GM21423 (cell line): Measurements from ENCODE around the gene WDR93.

Experiments used
- ATAC-seq: cut with Tn5 transposase; IDR thresholded peaks from one replicate; pipeline ENCODE4 v1.9.1; 2021; ENCODE audit warnings: mild to moderate bottlenecking, moderate library complexity; ENCODE audit not compliant: unreplicated experiment

WDR93 gene

DNA sequence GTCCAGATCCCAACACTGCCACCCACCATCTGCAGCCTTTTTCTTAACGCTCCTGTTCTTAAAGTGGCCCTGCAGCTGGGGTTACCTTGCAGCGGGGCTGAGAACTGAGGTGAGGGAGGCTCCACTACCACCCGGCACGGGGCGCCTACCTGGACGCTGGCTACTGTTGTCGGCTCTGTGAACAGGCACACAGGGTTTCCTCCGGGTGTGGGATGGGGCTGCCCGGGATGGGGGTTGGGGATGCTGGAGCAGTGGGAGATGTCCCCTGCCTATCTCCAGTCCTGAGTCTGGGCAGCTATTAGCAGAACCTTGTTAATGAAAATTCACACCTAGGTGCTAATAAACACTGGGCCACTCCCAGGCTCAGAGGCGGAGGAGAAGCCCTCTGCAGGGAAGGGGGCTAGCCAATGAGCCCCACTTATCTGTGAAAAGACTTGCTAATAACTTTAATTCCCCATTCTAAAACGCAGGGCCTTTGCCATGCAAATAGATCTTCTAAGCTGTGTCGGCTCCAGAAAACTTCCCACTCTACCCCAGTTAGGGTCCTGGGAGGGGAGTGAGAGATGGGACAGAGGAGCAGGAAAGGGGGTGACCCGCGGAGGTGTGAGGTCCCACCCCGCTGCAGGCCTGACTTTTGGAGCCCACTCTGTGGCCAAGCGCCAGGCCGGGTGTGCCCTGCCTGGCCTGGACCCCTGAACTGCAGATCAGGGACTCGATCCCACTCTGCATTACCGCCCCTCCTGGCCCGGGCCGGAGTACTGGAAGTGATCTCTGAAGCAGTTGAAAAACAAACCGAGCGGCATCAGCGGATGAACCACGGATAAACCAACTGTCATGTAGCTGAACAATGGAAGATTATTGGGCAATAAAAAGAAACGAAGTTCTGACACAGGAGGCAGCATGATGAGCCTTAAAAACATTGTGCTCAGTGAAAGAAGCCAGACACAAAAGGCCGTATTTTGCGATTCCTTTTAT lies 57.4 kb downstream of the WDR93 start:
- ATAC-seq = no peak

GRCh38 chr15:89749054-89749453 lies 58.4 kb downstream of the WDR93 start:
- ATAC-seq = no peak

- no peak for ATAC-seq
These were observed 58.9 kb downstream of the WDR93 start for GRCh38 chr15:89749526-89749925.

DNA sequence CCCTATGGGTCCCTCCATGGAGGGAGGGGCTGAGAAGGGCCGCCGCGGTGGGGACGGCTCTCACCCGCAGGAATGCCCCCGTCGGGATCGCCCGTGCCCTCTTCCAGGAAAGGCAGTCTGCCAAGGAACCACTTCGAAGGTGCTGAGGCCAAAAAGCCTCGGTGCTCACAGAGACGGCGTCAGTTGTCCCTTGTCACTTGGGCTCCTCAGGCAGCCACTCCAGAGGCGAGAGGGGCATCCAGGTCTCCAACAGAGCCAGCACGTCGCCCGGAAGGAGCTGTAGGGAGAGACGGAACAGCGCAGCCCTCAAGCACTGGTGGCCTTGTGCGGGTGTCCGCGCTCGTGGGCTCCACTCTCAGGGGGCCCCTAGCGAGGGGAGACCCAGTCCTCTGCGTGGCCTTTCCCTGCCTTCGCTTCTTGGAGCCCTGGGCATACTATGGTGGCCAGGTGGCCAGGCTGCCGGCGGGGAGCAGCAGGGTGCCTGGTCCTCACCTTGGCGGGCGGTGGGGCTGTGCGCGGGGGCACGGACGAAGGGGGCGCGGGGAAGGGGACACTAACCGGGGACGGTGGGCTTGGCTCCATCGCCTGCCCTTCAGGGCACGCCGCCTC lies 59.4 kb downstream of the WDR93 start:
- ATAC-seq = peak; percentile 8

DNA sequence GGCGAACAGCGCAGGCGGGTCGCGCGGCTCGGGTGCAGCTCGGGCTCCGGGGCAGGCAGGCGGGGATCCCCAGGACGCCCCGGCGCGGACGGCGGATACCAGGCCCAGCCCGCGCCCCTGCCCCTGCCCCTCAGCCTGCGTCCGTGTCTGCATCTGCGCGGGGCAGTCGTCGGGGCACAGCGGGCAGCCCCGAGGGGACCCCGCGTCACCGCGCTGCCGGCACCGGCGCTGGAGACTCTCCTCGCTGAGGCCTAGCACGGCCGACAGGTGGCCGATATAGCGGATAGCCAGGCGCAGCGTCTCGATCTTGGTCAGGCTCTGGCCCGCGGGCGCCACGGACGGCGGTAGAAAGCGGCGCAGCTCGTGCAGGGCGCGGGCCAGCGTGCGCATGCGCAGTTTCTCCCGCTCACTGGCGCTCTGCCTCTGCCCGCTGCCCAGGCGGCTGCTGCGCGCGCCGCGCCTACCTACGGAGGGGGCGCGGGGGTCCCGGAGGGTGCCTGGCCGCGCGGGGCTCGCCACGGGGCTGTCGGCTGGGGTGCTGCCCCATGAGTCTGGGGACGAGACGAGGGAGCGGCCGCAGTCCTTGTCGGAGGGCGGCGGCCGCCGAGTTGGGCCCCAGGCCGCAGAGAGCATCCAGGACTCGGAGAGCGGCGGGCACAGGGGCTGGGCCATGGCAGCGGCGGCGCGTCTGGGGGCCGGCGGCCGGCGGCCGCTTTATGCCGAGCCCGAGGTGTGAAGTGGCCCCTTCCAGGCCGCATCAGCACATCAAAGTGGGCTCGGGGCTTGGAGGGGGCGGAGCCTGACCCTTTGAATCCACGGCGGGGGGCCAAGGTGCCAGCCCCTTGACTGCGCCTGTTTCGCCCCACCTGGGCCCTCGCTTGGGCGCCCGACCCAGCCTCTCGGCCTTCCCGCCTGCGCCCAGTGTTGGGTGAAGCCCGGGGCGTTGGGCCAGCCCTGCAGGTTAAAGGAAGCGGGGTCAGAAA lies 60.2 kb downstream of the WDR93 start, which contains the start of gene MESP1:
Gene MESP1, minus strand, starts transcription at position 690 of the 983 bp plus-strand sequence. Its CDS starts 18 bp downstream, at position 672.
- ATAC-seq = peak; percentile 92

- ATAC-seq = no peak
These were observed 61.1 kb downstream of the WDR93 start for GRCh38 chr15:89751748-89752147.

DNA sequence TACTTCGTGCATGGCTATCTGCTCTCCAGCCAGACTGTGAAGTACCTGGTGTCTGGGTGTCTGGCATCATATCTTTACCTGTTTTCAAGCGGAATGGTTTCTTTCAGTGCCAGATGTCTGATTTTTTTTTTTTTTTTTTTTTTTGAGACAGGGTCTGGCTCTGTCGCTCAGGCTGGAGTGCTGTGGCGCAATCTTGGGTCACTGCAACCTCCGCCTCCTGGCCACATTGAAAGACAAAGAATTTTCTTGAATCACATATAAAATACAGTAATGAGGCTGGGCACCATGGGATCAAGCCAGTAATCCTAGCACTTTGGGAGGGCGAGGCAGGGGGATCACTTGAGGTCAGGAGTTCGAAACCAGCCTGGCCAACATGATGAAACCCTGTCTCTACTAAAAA lies 63.2 kb downstream of the WDR93 start:
- no peak for ATAC-seq

GRCh38 chr15:89754361-89755154 lies 63.9 kb downstream of the WDR93 start:
- no peak for ATAC-seq

- ATAC-seq = no peak
These were observed 65.1 kb downstream of the WDR93 start for GRCh38 chr15:89755701-89756100.

DNA sequence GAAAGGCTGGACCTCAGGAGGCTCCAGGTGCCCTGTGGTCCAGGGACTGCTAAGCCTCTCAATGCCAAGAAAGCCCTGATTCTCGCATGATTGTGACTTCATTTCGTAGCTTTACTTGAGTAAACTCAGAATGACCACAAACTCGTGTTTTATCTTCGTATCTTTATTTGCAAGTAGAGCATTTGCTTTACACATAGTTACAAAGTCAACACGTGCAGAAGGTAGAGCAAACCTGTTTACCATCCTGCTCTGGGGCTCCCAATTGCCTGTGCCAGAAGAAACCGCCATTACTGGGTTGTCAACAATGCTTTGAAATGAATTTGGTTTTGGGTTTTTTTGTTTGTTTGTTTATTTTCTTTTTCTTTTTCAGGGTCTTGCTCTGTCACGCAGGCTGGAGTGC lies 66.3 kb downstream of the WDR93 start:
- no peak for ATAC-seq

DNA sequence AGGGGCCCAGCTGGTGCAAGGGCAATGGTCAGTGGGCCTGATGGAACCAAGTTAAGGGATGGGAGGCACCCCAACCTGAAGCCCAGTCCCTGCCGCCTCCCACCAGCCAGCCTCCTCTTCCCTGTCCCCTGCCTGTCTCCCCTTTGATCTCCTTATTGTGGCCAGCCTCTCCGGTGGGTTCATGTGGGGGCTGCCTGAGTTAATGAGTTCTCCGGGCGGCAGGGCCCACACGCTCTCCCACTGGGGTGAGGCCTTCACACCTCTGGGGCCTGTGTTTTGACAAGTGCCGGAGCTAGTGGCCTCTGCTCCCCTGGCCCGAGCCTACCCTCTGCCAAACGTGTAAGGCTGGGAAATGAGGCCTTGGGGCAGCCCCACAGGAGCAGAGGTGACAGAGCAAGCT lies 67.7 kb downstream of the WDR93 start:
- ATAC-seq = no peak

DNA sequence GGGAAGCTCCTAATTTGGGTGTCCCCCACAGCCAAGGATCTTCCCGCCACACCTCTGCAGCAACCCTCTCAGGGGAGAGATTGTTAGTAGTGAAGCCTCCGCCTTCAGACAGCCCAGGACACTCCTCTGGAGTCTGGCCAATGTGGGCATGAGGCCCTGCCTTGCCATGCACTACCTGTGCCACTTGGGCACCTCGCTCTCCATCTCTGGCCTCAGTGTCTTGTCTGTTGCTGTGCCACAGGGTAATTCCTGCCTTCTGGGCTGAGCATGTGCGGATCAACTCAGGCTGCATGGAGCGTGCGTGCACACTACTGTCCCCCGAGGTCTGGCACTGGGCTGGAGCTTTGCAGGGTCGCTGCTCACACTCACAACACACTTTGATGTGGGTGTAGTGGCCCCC lies 68.4 kb downstream of the WDR93 start:
- ATAC-seq = no peak

DNA sequence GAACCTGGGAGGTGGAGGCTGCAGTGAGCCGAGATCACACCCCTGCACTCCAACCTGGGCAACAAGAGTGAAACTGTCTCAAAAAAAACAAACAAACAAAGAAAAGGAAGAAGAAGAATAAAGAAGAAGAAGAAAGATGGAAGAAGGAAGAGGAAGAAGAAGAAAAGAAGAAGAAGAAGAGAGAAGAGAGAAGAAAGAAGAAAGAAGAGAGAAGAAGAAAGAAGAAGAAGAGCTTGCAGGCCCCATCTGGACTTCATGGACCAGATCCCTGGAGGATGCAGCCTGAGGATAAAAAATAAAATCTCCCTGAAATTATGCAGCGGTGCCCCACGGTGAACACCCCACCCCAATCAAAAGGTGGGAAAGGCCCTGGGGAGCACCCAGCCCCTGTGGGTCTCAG lies 69.2 kb downstream of the WDR93 start:
- no peak for ATAC-seq

DNA sequence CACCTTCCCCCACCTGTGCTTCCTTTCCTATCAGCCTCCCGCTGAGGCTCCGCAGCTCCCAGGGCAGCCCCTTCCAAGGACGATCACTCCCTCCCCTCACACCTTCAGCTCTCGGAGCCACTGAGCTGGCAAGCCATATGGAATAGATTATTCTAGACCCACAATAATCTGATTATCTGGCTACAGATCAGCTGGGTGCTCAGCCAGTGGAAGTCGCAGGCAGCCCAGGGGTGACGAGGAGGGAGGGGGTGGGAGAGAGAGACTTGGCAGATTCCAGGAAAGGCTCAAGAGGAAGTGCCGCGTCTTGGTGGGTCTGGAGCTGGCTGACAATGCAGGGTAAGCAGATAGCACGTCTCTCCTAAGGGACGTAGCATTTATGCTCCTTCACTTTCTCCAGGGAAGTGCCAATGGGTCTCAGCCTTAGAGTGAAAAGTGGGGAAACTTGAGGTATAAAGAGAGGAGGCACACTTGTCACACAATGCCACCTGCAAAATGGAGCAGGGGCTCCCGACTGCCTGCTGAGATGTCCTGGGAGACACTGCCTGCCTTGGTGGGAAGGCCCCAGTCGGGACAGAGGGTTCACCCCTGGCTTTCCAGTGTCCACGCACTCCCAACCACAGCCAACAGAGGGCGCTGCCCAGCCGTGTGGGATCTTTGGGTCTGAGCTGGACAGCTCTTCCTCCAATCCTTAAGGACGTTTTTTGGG lies 69.8 kb downstream of the WDR93 start:
- no peak for ATAC-seq

- no peak for ATAC-seq
These were observed 70.6 kb downstream of the WDR93 start for GRCh38 chr15:89761009-89761831.

- ATAC-seq = no peak
These were observed 71.3 kb downstream of the WDR93 start for GRCh38 chr15:89761929-89762328.

GRCh38 chr15:89765694-89766093 lies 75.1 kb downstream of the WDR93 start:
- ATAC-seq = no peak
